Spleen (tissue), 7 donors: ENCODE results near the gene SPDYE18.
"Not testable (repeated sequence)": the region's sequence is repeated elsewhere in the genome, so short reads cannot be mapped to it uniquely, and the experiment has no call there.

Source experiments
- CTCF ChIP-seq, 11 experiments: fragments of 200-600 bp in 7 of 11; fragments of 450-650 bp in 4 of 11; sonication (generic) in 4 of 11; IDR thresholded peaks in 8 of 11; conservative IDR thresholded peaks in 3 of 11; 1 replicate in 7 of 11; 2 replicates in 4 of 11; pipeline versions ENCODE4 v1.4.0 to v1.8.0; 2016 to 2021; ENCODE audit warnings: antibody characterized with exemption in 11 of 11, inconsistent platforms in 4 of 11, mild to moderate bottlenecking in 1 of 11
- POLR2A ChIP-seq, 3 donors: fragments of 450-650 bp; IDR thresholded peaks; one replicate each; pipeline ENCODE4 v1.5.1; 2017; ENCODE audit warnings: antibody characterized with exemption in 3 of 3, mild to moderate bottlenecking in 1 of 3
- POLR2AphosphoS5 ChIP-seq, 3 donors: sonication (generic); formaldehyde crosslinking; IDR thresholded peaks; one replicate each; pipeline ENCODE4 v1.5.1; 2017; ENCODE audit warnings: antibody characterized with exemption in 3 of 3
- donor health status: DM: no; HTN: no; CAD: no; lungs with moderate emphysema.
- donor health status: DM: no; HTN: no; CAD: no.
- donor health status: DM: no; HTN: no; CAD: no.

- TF ChIP-seq CTCF (IDR thresholded peaks at IDR 0.05 in 8 of 11, conservative IDR thresholded peaks at IDR 0.05 in 3 of 11); POLR2A (IDR thresholded peaks at IDR 0.05); POLR2AphosphoS5 (IDR thresholded peaks at IDR 0.05): not testable (repeated sequence)
Observed at GRCh38 chr7:77079624-77080023, 17.3 kb upstream of the SPDYE18 start.
